SK-N-MC (cell line): Measurements from ENCODE around the gene UBE3A.
"Not testable (repeated sequence)": the region's sequence is repeated elsewhere in the genome, so short reads cannot be mapped to it uniquely, and the experiment has no call there.

ENCODE experiments used
- EZH2 ChIP-seq: fragments of 200-600 bp; sonication (generic); IDR thresholded peaks from one replicate; pipeline ENCODE4 v1.6.1; 2017; ENCODE audit warnings: antibody characterized with exemption
- POLR2AphosphoS5 ChIP-seq: IDR thresholded peaks from 2 replicates; pipeline ENCODE4 v1.6.1; 2012; ENCODE audit warnings: mild to moderate bottlenecking, low read depth, low read length, borderline replicate concordance

DNA sequence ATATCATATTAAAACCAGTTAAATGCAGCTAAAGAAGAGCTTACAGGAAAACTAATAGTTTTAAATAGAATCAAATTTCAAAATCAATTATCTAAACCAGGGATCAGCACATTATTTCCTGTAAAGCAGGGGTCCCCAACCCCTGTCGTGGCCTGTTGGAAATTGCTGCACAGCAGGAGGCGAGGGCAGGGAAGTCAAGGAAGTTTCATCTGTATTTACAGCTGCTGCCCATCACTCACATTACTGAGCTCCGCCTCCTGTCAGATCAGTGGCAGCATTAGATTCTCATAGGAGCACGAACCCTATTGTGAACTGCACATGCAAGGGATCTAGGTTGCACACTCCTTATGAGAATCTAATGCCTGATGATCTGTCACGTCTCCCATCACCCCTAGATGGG lies 14.4 kb upstream of the UBE3A start:
- TF ChIP-seq EZH2, POLR2AphosphoS5: not testable (repeated sequence)
